Retinal pigment epithelial cell (primary cell): Measurements from ENCODE around the gene NUP35.

ENCODE experiments used
- DNase-seq: peaks from one replicate; pipeline ENCODE4 v3.0.0-alpha.2; 2010; ENCODE audit warnings: low read depth
- H3K4me3 ChIP-seq: 2 replicates; pipeline ENCODE4 v1.5.1; 2011; ENCODE audit warnings: mild to moderate bottlenecking, low read length, control low read depth, moderate library complexity
- TF ChIP-seq, protein P1 (sequence below): conservative IDR thresholded peaks from 2 replicates; pipeline ENCODE4 v1.5.1; 2011; ENCODE audit warnings: low read depth, low read length, control low read depth, inconsistent platforms

The NUP35 gene

DNA sequence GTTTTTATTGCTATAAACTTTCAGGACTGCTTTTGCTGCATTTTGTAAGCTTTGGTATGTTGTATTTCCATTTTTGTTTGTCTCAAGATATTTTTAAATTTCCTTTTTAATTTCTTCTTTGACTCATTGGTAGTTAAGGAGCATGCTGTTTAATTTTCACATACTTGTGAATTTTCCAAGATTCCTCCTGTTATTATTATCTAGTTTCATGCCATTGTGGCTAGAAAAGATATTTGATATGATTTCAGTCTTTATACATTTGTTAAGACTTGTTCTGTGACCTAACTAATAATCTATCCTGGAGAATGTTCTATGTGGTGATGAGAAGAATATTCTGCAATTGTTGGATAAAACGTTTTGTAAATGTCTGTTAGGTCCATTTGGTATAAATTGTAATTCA is 62.1 kb downstream of the NUP35 start:
- TF ChIP-seq, protein P1, sequence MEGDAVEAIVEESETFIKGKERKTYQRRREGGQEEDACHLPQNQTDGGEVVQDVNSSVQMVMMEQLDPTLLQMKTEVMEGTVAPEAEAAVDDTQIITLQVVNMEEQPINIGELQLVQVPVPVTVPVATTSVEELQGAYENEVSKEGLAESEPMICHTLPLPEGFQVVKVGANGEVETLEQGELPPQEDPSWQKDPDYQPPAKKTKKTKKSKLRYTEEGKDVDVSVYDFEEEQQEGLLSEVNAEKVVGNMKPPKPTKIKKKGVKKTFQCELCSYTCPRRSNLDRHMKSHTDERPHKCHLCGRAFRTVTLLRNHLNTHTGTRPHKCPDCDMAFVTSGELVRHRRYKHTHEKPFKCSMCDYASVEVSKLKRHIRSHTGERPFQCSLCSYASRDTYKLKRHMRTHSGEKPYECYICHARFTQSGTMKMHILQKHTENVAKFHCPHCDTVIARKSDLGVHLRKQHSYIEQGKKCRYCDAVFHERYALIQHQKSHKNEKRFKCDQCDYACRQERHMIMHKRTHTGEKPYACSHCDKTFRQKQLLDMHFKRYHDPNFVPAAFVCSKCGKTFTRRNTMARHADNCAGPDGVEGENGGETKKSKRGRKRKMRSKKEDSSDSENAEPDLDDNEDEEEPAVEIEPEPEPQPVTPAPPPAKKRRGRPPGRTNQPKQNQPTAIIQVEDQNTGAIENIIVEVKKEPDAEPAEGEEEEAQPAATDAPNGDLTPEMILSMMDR = no peak
- no peak for DNase-seq
- H3K4me3 ChIP-seq = no peak overlapping the region

DNA sequence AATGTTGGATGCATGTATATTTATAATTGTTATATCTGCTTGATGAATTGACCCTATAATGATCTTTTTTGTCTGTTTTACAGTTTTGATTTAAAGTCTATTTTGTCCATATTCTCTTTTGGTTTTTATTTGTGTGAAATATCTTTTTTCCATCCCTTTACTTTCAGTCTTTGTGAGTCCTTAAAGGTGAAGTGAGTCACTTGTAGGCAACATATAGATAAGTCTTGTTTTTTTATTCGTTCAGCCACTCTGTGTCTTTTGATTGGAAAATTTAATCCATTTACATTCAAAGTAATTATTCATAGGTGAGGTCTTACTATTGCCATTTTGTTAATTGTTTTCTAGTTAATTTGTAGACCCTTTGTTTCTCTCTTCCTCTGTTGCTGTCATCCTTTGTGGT is 62.5 kb downstream of the NUP35 start:
- TF ChIP-seq, protein P1 = no peak
- H3K4me3 ChIP-seq = no peak overlapping the region
- no peak for DNase-seq

DNA sequence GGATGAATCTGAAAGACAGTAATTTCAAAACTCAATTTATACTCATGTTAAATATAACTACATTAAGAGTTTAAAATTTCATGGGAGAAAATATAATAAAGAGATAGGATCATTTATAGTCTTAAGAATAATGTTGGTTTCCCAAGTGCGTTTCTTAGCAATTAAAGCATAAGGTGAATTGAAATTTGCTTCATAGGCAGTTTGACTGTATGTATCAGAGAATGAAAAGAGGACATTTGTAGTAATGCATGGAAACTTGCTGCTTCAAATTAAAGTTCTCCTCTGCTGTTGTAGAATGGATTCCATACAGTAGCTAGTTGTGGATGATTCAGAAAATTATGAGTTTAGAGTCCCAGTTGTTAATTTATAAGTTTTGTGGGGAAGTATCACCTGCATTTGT is 68.1 kb downstream of the NUP35 start:
- no peak for DNase-seq
- TF ChIP-seq, protein P1 = no peak
- no peak overlapping the region for H3K4me3 ChIP-seq

DNA sequence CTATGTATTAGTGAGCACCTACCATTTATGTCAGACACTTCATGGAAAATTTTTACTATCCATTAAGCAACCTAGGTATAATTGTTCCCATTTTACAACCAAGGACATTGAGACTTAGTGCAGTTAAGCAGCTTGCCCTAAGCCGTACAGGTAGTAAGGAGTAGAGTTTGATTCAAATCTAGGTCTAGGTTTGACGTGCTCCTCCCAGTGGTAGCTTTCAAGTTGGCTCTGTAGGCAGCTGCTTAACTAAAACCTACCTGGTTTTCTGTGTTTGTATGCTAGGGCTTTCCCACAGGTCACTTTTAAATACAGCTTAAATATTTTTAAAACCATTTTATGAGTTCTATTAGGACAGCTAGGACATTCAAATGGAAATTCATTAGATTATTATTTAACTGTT is 69.7 kb downstream of the NUP35 start:
- H3K4me3 ChIP-seq = no peak overlapping the region
- no peak for DNase-seq
- TF ChIP-seq, protein P1 = no peak

DNA sequence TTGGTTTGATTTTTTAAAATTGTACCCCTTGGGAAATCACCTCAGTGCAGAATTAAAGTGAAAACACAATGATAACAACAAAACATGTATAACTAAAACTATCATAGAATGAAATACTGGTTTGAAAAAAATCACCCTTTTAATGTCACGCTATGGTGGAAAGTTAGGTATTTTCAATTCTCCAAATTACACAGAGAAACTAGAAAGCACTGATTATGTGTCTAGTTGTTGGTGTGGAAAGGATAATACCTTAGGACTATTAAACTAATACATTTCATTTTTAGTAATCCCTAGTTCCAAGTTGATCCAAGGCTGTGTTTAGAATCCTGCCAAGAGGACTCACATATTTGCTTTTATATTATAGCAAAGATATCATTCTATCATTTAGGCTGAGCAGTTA is 71.2 kb downstream of the NUP35 start:
- no peak for DNase-seq
- TF ChIP-seq, protein P1 = no peak
- no peak overlapping the region for H3K4me3 ChIP-seq

DNA sequence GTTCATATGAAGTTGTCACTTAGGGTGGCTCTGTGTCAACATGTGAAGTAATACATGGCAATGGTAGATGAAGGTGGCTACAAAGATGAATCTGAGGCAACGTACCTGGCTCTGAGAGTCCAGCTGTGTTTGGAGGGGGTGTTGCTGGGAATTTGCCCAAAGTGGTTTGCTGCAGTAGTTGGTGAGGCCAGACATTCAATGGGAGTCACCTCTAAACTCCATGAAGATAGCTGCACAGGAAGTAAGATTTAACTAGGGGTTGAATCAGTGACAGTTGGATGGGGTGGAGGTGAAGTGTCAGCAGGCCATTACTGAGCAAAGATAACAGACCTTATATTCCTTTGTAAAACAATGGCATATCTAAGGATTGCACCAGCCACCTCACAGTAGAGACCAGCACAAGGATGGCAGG is 71.8 kb downstream of the NUP35 start:
- TF ChIP-seq, protein P1 = no peak
- no peak for DNase-seq
- H3K4me3 ChIP-seq = no peak overlapping the region

DNA sequence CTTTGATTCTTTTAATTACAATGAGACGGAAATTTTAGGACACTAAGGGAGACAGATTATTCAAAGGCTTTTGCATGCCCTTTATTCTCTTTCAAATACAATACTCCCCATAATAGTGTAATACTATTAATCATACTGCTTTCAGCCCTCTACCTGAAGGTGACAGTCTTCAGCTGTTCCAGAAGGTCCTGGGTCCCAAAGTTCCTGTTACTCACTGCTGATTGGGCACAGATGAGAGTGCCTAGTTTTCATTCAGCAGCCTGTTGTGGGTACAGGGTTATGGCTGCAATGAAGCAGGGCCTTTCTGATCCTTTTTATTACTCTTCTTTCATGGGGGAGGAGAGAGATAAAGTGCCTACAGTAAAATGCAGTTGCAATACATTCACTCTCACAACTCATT is 80.2 kb downstream of the NUP35 start:
- no peak for DNase-seq
- TF ChIP-seq, protein P1 = no peak
- H3K4me3 ChIP-seq = no peak overlapping the region
